HG02943 (cell line): ENCODE results near the gene CXCL17.
A peak's percentile ranks its signal among the peaks of the same experiment; 100 is the strongest.

ENCODE experiments used
- ATAC-seq: cut with Tn5 transposase; IDR thresholded peaks from one replicate; pipeline ENCODE4 v1.9.1; 2021; ENCODE audit warnings: mild to moderate bottlenecking, low read depth, moderate library complexity; ENCODE audit not compliant: unreplicated experiment

CXCL17 gene

GRCh38 chr19:42402376-42403116, 40.2 kb downstream of the CXCL17 start:
- no peak for ATAC-seq

DNA sequence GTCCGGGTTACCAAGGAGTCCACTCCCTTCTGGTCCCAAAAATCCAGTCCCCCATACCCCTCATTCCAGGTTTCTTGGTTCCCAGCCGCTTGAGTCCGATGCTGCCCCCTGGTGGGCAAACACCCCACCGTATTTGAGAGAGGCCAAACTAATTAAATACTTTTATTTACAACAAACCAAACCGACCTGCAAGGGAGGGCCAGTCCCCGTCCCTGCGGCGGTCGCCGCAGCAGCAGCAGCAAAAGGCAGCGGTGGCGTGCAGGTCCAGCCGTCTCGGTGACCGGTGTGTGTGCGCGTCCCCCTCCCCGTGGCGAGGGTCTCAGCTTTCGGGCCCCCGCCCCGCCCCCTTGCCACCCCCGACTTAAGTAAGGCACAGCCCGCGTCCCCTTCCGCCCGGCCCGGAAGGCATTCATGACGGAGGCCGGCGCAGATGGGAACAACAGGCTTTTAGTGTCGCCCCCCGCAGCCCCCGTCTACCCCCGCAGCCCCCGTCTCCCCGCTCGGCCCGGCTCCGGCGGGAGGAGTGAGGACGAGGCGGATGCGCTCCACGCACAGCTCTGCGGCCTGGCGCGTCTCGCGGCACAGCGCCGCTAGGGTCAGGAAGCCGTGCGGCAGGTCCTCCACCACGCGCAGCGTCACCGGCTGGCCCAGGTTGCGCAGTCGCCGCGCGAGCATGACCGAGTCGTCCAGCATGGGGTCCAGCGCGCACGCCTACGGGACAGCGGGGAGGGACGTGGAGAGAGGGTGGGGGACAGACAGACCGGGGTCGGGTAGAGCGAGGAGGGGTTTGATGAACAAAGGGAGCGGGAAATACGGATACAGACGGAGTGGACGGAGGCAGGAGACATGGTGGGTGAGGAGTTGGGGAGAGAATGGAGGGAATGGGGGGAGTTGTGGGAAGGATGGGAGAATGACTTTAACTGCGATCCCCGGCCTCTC, 41.1 kb downstream of the CXCL17 start:
- no peak for ATAC-seq

DNA sequence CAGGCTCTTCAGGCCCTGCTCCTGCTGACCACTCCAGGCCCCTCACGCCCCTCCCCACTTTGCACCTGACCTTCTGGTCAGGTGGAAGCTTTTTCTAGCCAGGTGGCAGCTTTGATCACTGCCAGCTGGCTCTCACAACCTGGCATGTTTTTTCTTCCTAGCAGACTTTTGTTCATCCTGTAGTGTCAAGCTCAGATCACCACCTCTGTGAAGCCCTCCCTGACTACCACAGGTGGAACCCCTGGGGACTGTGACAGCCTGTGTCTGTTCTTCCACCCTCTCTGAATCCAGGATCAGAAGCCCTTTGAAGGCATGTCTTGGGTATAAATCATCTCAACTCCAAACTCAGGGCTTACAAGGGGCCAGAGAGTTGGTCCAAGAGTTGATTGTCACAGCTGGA, 42.3 kb downstream of the CXCL17 start:
- no peak for ATAC-seq

GRCh38 chr19:42397263-42398166, 45.2 kb downstream of the CXCL17 start:
- ATAC-seq: no peak

DNA sequence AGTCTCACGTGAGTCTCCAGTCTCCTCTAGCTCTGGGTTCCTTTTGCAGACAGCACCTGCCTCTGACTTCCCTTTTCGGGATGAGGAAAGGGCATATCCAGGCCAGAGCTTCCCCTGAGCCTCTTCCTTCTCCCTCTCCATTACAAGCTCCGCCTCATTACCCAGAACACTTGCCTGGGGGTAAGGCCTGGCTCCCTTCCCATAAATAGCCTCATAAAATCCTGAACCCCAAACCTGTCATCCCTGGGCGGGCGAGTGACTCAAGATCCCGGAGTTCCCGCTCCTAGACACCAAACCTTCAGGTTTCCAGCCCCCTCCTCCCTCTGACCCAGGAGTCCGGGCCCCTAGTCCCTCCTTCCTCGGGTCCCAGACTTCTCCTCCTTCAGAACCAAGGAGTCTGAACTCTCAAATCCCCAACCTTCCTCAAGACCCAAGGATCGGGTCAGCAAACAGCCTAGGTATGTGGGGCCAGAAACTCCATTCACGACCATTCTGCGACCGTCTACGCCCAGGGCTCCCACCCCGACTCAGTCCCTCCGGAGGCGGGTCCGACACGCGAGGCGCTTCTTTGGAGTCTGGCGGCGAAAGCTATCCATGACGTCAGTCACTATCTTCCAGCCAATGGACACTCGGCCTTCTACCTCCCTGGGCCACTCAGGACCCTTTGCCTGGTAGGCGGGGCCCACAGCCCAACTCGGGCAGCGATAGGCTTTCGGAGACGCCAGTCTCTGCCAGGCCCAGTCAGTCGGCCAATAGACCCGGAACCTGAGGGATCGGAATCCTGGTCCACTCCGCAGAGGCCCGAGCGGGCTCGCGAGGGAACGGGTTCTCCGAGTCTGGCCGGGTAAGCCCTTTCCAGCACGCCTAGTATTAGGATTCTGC, 46.1 kb downstream of the CXCL17 start:
- peak; percentile 93 for ATAC-seq

DNA sequence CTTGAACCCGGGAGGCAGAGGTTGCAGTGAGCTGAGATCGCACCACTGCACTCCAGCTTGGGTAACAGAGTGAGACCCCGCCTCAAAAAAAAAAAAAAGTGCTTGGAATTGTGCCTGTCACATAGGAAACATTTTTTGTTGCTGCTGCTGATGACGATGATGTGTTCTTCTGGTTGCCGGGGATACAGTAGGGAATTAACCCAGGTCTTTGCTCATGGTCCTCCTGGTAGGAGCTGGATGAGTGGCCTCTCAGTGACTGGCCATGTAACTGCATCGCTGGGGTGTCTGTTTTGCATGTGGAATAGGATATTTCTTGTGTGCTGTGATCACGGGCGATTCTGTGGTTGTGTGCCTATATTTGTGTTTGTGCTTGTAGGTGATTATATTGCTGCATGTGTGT, 48.0 kb downstream of the CXCL17 start:
- no peak for ATAC-seq

DNA sequence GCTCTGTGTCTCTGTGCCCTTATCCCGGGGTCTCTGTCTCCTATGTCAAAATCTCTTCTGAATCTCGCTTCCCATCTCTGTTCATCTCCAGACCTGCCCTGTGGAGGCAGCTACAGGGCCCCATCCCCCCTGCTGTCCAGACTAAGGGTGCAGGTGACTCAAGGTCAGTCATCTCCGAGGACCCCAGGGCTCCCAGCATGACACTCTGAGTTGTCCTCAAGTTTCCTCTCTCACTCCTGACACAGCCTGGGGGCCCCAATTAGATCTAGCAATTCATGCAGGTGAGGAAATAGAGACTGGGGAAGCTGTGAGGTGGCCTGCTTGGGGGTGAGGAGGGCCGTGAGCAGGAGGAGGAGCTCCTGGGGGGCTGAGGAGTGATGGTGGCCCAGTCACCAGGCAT, 50.6 kb downstream of the CXCL17 start:
- ATAC-seq: no peak

GRCh38 chr19:42389899-42390298, 52.8 kb downstream of the CXCL17 start, which contains the start of gene CNFN:
Gene CNFN, minus strand, starts transcription at chr19:42390297. Its CDS starts 1,260 bp downstream, at chr19:42389037.
- ATAC-seq: no peak

- ATAC-seq: no peak
Observed at GRCh38 chr19:42388851-42389489, 53.8 kb downstream of the CXCL17 start.

DNA sequence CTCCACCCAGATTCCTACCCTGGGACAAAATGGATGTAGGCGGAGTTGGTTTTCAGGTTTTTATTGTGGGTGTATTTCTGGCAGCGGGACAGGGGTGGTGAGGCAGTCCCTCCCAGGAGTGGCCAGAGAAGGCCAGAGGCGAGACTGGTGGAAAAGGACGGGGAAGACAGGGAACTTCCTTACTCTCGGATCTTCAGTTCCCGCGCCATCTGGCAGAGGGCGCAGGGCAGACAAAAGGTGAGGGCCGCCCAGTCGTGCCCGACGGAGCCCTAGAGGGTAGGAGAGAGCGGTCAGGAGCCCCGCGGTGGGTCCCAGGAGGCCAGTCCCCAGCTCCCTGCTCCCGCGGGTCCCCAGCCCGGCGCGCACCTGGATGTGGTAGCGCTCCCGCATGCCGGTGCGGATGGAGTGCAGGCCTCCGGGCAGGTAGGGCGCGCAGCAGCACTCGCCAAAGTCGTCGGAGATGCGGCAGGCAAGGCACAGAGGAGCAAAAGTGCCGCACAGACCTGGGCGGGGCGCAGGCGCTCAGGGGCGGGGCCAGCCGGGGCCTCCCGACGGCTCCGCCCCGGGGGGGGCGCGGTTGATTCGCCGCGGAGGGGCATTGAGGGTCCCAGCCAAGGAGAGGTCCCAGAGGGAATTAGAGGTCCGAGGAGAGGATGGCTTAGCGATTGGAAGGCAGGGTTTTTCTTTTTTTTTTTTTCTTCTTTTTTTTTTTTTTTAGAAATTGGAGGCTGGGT, 55.6 kb downstream of the CXCL17 start:
- no peak for ATAC-seq

GRCh38 chr19:42380155-42380554, 62.6 kb downstream of the CXCL17 start:
- ATAC-seq: no peak
